Endothelial cell of umbilical vein (primary cell): ENCODE results near the gene CLP1. TPM values are rescaled to one million over a fixed set of nuclear protein-coding genes. Genes with fewer than 3 reads are reported as not detected.

Source experiments
- BruUV-seq: library from RNA; stranded (reverse); fragments of 400-500 nt; replicated peaks from 2 replicates; lab custom pipeline; 2021; lab: Mats Ljungman, UMichigan
- CTCF ChIA-PET: fragments of 300-600, 350-600 bp; sonication (Branson Sonifier 250); formaldehyde crosslinking; loops from one replicate; lab custom pipeline; 2021; ENCODE audit warnings: antibody characterized with exemption, inconsistent platforms; lab: Charles Lee
- POLR2A ChIA-PET: fragments of 300-600, 350-600 bp; sonication (Branson Sonifier 250); formaldehyde crosslinking; loops from one replicate; lab custom pipeline; 2021; ENCODE audit warnings: antibody characterized with exemption, inconsistent platforms; lab: Charles Lee
- DNase-seq: peaks from one replicate; pipeline ENCODE4 v3.0.0-alpha.2; 2011; ENCODE audit warnings: low read depth, low spot score
- FAIRE-seq: peaks from 2 replicates; lab custom pipeline; 2011; peaks lifted over from hg19 to GRCh38; lab: Jason Lieb, UNC
- H2AFZ ChIP-seq: 2 replicates; pipeline ENCODE4 v1.6.0; 2012; ENCODE audit warnings: low read depth, low read length, control low read depth, inconsistent platforms
- H3K27ac ChIP-seq: 2 replicates; pipeline ENCODE4 v1.5.1; 2011; ENCODE audit warnings: low read depth, mild to moderate bottlenecking, control low read depth, low read length, moderate library complexity; ENCODE audit not compliant: insufficient read depth
- H3K27me3 ChIP-seq, 2 experiments: 2 replicates each; pipeline versions ENCODE4 v1.6.0 to v1.6.1; 2011; ENCODE audit warnings: low read length in 2 of 2, mixed read lengths in 1 of 2; ENCODE audit not compliant: control insufficient read depth in 2 of 2, insufficient read depth in 2 of 2
- H3K36me3 ChIP-seq, 2 experiments: 2 replicates in 1 of 2; 3 replicates in 1 of 2; pipeline ENCODE4 v1.5.1; 2011; ENCODE audit warnings: low read length in 2 of 2, mild to moderate bottlenecking in 1 of 2, moderate library complexity in 1 of 2; ENCODE audit not compliant: control insufficient read depth in 2 of 2, insufficient read depth in 2 of 2; ENCODE audit errors: extremely low read depth in 1 of 2
- H3K4me1 ChIP-seq: 3 replicates; pipeline ENCODE4 v1.5.1; 2011; ENCODE audit warnings: mild to moderate bottlenecking, low read length; ENCODE audit not compliant: control insufficient read depth, insufficient read depth; ENCODE audit errors: extremely low read depth
- H3K4me2 ChIP-seq: 2 replicates; pipeline ENCODE4 v1.6.1; 2011; ENCODE audit warnings: low read length, control low read depth, mixed read lengths; ENCODE audit not compliant: insufficient read depth
- H3K4me3 ChIP-seq, 3 experiments: fragments of 200-600 bp in 1 of 3; sonication (generic), shearing (Covaris generic) in 1 of 3; replicated peaks in 1 of 3; 2 replicates each; pipeline ENCODE4 v1.5.1; 2011 to 2016; ENCODE audit warnings: control low read depth in 3 of 3, low read length in 3 of 3, mild to moderate bottlenecking in 2 of 3, inconsistent platforms in 1 of 3, low read depth in 1 of 3, moderate library complexity in 1 of 3; ENCODE audit not compliant: insufficient read depth in 1 of 3
- H3K79me2 ChIP-seq: 2 replicates; pipeline ENCODE4 v1.6.0; 2012; ENCODE audit warnings: low read length, inconsistent platforms; ENCODE audit not compliant: control insufficient read depth, insufficient read depth
- H3K9ac ChIP-seq: replicated peaks from 2 replicates; pipeline ENCODE3; 2011; ENCODE audit warnings: low read length, control low read depth; ENCODE audit not compliant: insufficient read depth; ENCODE audit errors: extremely low read depth
- H3K9me1 ChIP-seq: replicated peaks from 3 replicates; pipeline ENCODE4 v1.6.0; 2011; ENCODE audit warnings: mild to moderate bottlenecking, low read length; ENCODE audit not compliant: control insufficient read depth, insufficient read depth; ENCODE audit errors: extremely low read depth
- H3K9me3 ChIP-seq: replicated peaks from 2 replicates; pipeline ENCODE4 v1.5.1; 2012; ENCODE audit warnings: low read length, inconsistent platforms; ENCODE audit not compliant: control insufficient read depth, insufficient read depth
- H4K20me1 ChIP-seq: replicated peaks from 2 replicates; pipeline ENCODE3; 2011; ENCODE audit warnings: mild to moderate bottlenecking, low read length; ENCODE audit not compliant: control insufficient read depth, insufficient read depth; ENCODE audit errors: extremely low read depth
- CTCF ChIP-seq, 2 donors: IDR thresholded peaks; 1 replicate in 1 of 2; 2 replicates in 1 of 2; pipeline ENCODE4 v1.5.1; 2011; ENCODE audit warnings: low read length in 2 of 2, mild to moderate bottlenecking in 2 of 2, moderate library complexity in 2 of 2, control low read depth in 1 of 2, inconsistent platforms in 1 of 2, low read depth in 1 of 2; ENCODE audit not compliant: insufficient read depth in 1 of 2; ENCODE audit errors: extremely low read depth in 1 of 2
- EZH2 ChIP-seq: IDR thresholded peaks from 2 replicates; pipeline ENCODE4 v1.6.1; 2012; ENCODE audit warnings: borderline replicate concordance, low read depth, mild to moderate bottlenecking, moderate library complexity, low read length, inconsistent platforms; ENCODE audit not compliant: severe bottlenecking
- FOS ChIP-seq: IDR thresholded peaks from 2 replicates; pipeline ENCODE4 v1.6.1; 2011; ENCODE audit warnings: mild to moderate bottlenecking, low read length, moderate library complexity, borderline replicate concordance; ENCODE audit not compliant: insufficient read depth
- GATA2 ChIP-seq: IDR thresholded peaks from 2 replicates; pipeline ENCODE4 v1.7.0; 2011; ENCODE audit warnings: low read depth, mild to moderate bottlenecking, moderate library complexity, mixed read lengths, low read length; ENCODE audit not compliant: insufficient read length, insufficient read depth
- JUN ChIP-seq: IDR thresholded peaks from 2 replicates; pipeline ENCODE4 v1.6.1; 2011; ENCODE audit warnings: borderline replicate concordance, low read depth; ENCODE audit not compliant: insufficient read length, insufficient read depth
- MYC ChIP-seq: IDR thresholded peaks from one replicate; pipeline ENCODE4 v1.6.1; 2011; ENCODE audit warnings: mild to moderate bottlenecking, low read depth, low read length
- POLR2A ChIP-seq: IDR thresholded peaks from 2 replicates; pipeline ENCODE4 v1.6.1; 2012; ENCODE audit warnings: low read depth, mild to moderate bottlenecking, control low read depth, low read length
- POLR2AphosphoS5 ChIP-seq: IDR thresholded peaks from 2 replicates; pipeline ENCODE4 v1.6.1; 2012; ENCODE audit warnings: low read depth, mild to moderate bottlenecking, control low read depth, low read length, moderate library complexity; ENCODE audit not compliant: insufficient read depth
- dilution Hi-C: fragments of 300-500 bp; cut with MboI; formaldehyde crosslinking; loops from one replicate; pipeline ENCODE4 v1.15.0; 2019; ENCODE audit warnings: low sequenced_read_pairs; ENCODE audit not compliant: extremely low pct_ligation_motif_present
- intact Hi-C: fragments of 100-400 bp; cut with micrococcal nuclease; formaldehyde crosslinking; loops from one replicate; pipeline ENCODE4 v1.10.0; 2022
- polyA plus RNA-seq, 4 experiments: library from polyadenylated mRNA; depleted of rRNA in 3 of 4; stranded (reverse) in 3 of 4; unstranded in 1 of 4; fragments of >200 nt; gene quantifications; 2 replicates each; pipeline versions ENCODE4 v1.2.1 to v1.2.3, GENCODE V29; 2011 to 2012; ENCODE audit warnings: missing spikeins in 1 of 4
- total RNA-seq: library from RNA; stranded (reverse); gene quantifications from 2 replicates; pipeline ENCODE4 v1.2.3, GENCODE V29; 2021
- TF ChIP-seq, protein P1 (sequence below): IDR thresholded peaks from 2 replicates; pipeline ENCODE4 v1.6.1; 2011; ENCODE audit not compliant: insufficient read depth, insufficient read length

The CLP1 gene
- total and polyA plus RNA-seq, 2 donors (not counting 3 experiments of a cell fraction or from before 2014, with no cell fraction given): 17.9 to 20.8 TPM

DNA sequence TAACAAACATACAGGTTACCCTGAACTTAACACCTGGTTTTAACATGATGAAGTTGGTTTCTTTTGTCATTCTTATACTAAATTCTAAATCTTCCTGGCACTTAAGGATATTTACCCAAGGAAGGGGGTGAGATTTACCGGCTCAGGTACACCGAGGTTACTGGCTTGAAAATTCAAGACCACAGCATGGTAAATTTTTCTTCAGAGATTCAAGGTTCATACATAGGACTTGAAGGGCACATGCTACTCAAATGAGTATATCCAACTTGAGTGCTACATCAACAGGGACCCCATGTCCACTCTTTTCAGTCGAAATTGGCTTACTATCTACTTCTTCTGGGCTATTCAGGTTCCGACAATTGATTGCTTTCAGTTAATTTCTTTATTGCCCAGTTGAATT, 47.4 kb upstream of the CLP1 start:
- no peak for DNase-seq
- intact Hi-C loops (no loop called here), dilution Hi-C loops (no loop called here)
- BruUV-seq: no TSS peak
- H3K4me1 ChIP-seq: no peaks in the 10 kb centered on the region
- H3K9ac ChIP-seq: no peak overlapping the region
- no peak for TF ChIP-seq MYC
- no peak for TF ChIP-seq FOS
- TF ChIP-seq, protein P1, sequence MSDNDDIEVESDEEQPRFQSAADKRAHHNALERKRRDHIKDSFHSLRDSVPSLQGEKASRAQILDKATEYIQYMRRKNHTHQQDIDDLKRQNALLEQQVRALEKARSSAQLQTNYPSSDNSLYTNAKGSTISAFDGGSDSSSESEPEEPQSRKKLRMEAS: no peak
- TF ChIP-seq JUN: no peak
- TF ChIP-seq POLR2AphosphoS5: no peak
- no peak for TF ChIP-seq GATA2
- TF ChIP-seq EZH2: no peak
- no peak for TF ChIP-seq POLR2A
- no peak for TF ChIP-seq CTCF (IDR thresholded peaks at IDR 0.05; ENCODE audit: extremely low read depth in 1 of 2, insufficient read depth in 1 of 2, low read depth in 1 of 2, low read length in 2 of 2)
- H3K36me3 ChIP-seq: no peaks in the 10 kb centered on the region
- H3K4me3 ChIP-seq: no peak overlapping the region
- no peak overlapping the region for H3K27ac ChIP-seq
- no peak for FAIRE-seq
- no peak overlapping the region for H2AFZ ChIP-seq
- H3K4me2 ChIP-seq: no peak overlapping the region
- H3K9me3 ChIP-seq: no peaks in the 10 kb centered on the region
- POLR2A ChIA-PET: no interaction called here
- no peaks in the 10 kb centered on the region for H3K79me2 ChIP-seq
- no peaks in the 10 kb centered on the region for H3K9me1 ChIP-seq
- peaks cover 0 to 6% of the 10 kb centered on the region in 2 experiments for H3K27me3 ChIP-seq
- CTCF ChIA-PET: interaction anchor here (1.4 kb wide), 1 partner anchor 43 kb away, joined by 3 read pairs; the partner anchor contains the start of gene UBE2L6
- no peaks in the 10 kb centered on the region for H4K20me1 ChIP-seq
